Astrocyte of the hippocampus (primary cell): ENCODE data around the gene KDELR1.

Experiments used
- DNase-seq: peaks from one replicate; pipeline ENCODE4 v3.0.0; 2011; ENCODE audit warnings: low read depth, low spot score

KDELR1 gene

GRCh38 chr19:48391100-48392005, at the start of gene KDELR1:
Gene KDELR1 (minus strand): TSS chr19:48391551. CDS start chr19:48391358, 193 bp downstream.
- peak; percentile 90 for DNase-seq

DNA sequence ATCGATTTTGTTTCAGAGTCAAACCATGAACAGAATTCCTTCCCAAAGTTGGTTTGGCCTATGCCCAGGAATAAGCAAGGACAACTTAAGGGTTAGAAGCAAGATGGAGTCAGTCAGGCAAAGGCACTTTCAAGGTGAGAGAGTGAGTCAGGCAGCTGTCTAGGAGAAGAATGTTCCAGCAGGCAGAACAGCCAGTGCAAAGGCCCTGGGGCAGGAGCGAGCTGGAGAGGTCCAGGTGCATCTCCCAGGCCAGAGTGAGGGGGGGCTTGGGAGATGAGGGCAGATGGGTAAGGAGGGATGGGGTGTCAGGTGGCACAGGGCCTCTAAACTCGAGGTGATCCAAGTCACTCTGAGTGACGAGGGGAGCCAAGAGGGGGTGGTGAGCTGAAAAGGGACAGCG, 45.2 kb upstream of the KDELR1 start:
- DNase-seq: no peak

GRCh38 chr19:48433337-48433736, 42.0 kb upstream of the KDELR1 start:
- no peak for DNase-seq

GRCh38 chr19:48428670-48429069, 37.3 kb upstream of the KDELR1 start:
- DNase-seq: no peak

DNA sequence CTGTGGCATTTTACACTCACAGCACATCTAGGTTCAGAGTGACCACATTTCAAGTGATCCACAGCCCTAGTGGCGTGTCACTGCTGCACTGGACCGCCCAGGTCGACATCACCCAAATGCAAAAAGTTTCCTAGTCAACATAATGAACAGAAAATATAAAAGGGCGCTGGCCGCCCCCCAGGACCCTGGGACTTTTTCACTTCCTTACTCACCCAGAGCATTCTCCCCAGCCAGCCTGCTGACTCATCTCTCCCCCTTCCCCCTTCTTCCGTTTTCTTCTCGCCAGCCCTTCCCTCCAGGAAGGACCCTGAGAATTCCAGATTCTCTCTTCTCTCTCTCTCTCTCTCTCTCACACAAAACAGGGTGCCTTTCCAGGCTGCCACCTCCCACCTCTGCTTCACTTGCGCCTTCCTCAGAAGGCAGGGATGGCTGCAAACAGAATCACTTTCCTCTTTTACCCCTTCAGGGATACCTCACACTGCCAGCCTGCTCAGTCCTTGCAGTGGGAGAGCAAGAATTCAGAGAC, 33.4 kb upstream of the KDELR1 start:
- DNase-seq: peak; percentile 82

DNA sequence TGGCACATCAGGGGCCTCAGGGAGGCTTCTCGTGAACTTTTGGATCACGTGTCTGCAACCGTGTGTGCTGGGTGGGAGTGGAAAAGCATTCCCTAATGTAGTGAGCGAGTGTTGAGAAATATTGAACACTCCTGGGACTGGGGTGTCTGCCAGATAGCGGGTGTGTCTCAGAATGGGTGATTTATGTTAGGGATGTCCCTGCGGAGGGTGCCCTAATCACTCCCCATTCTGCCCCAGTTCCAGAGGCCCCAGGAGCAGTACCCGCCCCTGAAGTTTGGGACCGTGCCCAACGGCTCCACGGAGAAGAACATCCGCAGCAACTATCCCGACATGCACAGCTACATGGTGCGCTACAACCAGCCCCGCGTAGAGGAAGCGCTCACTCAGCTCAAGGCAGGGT, 30.2 kb upstream of the KDELR1 start:
- no peak for DNase-seq

- DNase-seq: peak; percentile 75
Measured at GRCh38 chr19:48419158-48419920, 28.0 kb upstream of the KDELR1 start.

GRCh38 chr19:48418317-48419064, 27.1 kb upstream of the KDELR1 start:
- peak; percentile 41 for DNase-seq

GRCh38 chr19:48417421-48417820, 26.1 kb upstream of the KDELR1 start:
- DNase-seq: no peak

DNA sequence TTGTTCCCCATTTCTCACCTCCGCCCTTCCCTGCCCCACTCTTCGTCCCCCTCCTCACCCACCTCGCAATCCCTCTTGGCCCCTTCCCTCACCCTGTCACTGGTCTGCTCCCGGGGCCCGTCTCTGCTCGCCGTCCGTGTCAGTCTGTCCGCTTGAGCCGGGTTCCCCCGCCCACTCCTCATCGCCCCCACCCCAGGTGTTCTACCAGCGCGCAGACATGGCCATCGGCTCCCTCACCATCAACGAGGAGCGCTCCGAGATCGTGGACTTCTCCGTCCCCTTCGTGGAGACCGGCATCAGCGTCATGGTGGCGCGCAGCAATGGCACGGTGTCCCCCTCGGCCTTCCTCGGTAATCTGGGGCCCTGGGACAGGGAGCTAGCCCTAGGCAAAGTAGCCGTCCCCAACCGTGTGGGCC, 24.5 kb upstream of the KDELR1 start:
- DNase-seq: no peak

DNA sequence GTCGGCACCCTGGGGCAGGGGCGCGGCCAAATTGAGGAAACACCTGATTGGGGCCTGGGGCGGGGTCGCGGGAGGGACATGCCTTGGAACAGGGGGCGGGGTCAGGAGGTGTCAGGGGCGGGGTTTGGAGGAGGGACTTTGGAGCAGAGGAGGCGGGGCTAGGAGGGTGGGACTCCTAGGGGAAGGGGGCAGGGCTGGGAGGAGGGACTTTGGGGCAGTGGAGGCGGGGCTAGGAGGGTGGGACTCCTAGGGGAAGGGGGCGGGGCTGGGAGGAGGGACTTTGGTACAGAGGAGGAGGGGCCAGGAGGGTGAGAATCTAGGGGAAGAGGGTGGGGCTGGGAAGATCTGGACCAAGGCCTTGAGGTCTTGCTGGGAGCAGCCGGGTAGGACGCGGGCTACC, 24.0 kb upstream of the KDELR1 start:
- peak; percentile 70 for DNase-seq

DNA sequence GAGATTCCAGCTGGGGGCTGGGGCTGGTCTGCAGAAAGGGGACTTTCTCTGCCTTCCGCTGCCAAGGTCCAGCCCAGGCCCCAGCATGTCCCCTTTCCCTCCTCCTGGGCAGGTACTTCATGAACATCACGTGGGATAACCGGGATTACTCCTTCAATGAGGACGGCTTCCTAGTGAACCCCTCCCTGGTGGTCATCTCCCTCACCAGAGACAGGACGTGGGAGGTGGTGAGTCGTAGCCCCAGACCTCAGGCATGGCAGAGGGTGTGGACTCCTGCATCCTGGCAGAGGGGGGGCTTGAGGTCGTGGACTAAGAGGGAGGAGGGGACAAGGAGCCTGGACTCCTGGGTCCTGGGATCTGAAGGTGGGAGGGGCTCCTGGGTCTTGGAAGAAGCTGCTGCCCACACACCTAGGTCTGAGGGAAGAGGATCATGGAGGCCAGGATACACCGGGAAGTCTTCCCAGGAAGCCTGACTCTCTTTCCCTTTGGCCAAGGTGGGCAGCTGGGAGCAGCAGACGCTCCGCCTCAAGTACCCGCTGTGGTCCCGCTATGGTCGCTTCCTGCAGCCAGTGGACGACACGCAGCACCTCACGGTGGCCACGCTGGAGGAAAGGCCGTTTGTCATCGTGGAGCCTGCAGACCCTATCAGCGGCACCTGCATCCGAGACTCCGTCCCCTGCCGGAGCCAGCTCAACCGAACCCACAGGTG, 22.7 kb upstream of the KDELR1 start:
- DNase-seq: no peak

GRCh38 chr19:48405850-48406249, 14.5 kb upstream of the KDELR1 start:
- no peak for DNase-seq

DNA sequence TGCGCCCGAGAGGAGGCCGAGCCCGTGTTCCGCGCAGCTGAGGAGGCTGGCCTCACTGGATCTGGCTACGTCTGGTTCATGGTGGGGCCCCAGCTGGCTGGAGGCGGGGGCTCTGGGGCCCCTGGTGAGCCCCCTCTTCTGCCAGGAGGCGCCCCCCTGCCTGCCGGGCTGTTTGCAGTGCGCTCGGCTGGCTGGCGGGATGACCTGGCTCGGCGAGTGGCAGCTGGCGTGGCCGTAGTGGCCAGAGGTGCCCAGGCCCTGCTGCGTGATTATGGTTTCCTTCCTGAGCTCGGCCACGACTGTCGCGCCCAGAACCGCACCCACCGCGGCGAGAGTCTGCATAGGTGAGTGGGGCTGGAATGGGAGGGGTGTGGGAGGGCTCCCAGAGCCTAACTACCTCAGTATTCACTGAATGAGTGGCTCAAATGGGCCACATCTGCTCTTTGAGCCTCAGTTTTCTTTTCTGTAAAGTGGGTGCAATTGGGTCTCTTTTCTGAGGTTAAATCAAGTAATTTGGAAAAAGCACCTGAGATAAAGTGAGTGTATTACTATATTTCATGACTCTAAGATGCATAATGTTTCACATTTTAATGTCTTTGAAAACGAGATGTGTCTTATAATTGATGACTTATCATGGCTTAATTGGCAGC, 13.8 kb upstream of the KDELR1 start:
- DNase-seq: no peak

DNA sequence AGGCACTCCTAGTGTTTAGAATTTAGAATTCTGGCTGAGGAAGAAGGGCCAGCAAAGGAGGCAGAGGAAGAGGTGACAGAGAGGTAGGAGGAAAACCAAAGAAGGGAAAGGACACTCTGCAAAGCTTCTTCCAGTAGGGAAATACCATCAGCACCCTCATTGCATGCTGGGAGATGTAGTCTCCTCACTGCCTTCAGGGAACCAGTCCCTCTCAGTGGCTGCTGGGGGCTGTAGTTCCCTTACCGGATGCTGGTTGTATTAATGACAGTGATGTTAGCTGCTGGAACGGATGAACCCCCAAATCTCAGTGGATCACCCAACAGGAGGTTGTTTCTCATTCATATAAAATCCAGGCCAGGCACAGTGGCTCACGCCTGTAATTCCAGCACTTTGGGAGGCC, 12.3 kb upstream of the KDELR1 start:
- peak; percentile 70 for DNase-seq

DNA sequence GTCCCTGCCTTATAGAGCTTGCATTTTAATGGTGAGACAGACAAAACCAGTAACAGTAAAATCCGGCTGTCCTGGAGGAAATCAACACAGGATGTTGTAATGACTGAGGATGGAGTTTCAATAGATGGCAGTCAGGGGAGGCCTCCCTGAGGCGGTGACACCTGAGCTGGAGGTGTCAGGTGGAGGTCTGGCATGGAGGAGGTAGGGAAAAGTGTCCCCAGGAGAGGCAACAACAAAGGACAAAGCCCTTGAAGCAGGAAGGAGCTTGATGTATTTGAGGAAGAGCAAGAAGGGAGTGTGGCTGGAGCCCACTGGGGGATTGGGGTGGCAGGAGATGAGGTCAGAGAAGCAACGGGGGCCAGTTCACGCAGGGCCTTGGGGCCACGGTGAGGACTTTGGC, 9.9 kb upstream of the KDELR1 start:
- no peak for DNase-seq

DNA sequence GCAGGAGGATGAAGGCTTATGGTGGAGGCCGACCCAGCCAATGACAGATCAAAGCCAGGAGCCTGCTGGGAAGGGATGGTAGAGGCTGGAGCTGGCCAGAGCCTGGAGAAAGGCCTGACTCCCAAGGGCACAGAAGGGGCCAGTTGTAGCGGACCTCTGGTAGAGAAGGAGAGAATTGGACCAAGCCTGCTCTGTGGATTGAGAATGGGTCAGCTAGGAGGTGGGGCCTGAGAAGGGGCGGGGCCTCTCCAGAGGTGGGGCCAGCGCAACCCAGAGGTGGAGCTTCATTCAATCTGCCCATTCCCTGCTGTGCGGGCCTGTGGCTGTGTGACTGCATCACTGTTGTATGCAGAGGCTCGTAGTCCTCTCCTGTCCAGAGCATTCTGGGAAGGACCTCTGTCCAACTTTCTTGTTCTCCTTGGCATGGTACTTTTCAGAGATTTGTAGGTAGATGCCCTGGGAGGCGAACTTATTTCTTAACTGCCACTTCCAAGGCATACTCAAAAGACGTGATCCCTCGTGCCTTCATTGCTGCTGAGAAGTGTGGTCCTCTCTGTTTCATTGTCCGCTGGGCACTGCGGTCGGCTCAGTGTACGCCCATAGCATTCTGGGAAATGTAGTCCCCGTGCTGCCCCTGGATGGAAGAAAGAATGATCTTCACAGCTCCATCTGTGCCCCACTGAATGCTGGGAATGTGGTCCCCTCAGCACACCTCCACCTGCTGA, 8.8 kb upstream of the KDELR1 start:
- peak; percentile 59 for DNase-seq

DNA sequence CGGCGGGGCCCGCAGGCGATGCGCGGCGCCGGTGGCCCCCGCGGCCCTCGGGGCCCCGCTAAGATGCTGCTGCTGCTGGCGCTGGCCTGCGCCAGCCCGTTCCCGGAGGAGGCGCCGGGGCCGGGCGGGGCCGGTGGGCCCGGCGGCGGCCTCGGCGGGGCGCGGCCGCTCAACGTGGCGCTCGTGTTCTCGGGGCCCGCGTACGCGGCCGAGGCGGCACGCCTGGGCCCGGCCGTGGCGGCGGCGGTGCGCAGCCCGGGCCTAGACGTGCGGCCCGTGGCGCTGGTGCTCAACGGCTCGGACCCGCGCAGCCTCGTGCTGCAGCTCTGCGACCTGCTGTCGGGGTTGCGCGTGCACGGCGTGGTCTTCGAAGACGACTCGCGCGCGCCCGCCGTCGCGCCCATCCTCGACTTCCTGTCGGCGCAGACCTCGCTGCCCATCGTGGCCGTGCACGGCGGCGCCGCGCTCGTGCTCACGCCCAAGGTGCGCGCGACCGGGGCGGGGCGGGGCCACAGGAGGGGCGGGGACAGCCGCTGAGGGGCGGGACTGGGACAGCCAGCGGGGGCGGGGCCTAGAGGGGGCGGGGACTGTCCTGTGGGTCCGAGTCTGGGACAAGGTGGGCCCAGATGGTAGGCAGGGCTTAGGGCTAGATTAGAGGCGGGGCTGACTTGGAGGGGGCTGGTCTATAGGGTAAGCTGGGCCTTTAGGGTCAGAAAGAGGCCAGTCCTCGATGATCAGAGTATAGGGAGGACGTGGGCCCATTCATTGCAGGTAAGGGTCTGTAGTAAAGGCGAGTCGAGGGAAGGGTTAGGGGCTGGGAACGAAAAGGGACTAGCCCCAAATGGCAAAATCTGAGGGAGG, 7.3 kb upstream of the KDELR1 start:
- peak; percentile 86 for DNase-seq

- no peak for DNase-seq
Measured at GRCh38 chr19:48398102-48398374, 6.7 kb upstream of the KDELR1 start.
